GM19023 (cell line): ENCODE data around the gene HELZ.
"Not testable (repeated sequence)": the region's sequence is repeated elsewhere in the genome, so short reads cannot be mapped to it uniquely, and the experiment has no call there.

Experiments
- ATAC-seq: cut with Tn5 transposase; IDR thresholded peaks from one replicate; pipeline ENCODE4 v1.9.1; 2021; ENCODE audit warnings: mild to moderate bottlenecking, moderate library complexity; ENCODE audit not compliant: unreplicated experiment

HELZ gene

DNA sequence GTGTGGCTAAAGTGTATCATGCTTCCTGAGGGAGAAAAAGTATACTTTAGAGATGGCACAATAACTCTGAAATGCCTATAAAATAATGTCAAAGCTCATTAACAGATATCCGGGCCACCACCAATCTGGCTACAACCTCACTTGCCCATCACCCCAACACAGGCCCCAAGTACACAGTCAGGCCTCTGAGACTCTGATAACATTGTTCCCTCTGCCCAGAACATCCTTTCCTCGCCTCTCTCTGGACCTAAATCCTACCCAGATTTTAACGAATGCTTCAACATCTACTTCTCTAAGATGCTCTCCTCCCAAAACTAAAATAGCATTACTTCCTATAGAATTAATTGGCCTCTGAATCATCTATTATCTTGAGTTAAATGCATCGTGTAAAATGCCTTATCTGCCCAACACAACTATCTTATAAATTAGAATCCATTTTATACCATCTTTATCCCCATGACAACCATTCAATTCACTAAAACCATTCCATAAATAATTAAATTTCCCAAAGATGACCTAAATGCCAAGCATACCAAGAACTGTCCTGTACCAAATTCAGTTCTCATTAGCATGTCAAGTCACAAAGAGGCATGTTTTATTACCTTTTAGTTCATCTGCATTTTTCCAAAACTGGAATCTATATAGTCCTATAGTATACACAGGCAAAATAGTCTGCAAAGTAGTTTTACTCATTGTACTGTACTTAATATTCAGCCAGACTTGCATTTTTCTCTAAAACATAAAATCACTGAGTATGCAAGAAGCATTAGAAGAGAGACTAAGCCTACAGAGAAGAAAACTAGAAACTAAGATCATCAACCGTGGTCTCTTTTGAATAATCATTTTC lies 15.7 kb downstream of the HELZ start:
- no peak for ATAC-seq

DNA sequence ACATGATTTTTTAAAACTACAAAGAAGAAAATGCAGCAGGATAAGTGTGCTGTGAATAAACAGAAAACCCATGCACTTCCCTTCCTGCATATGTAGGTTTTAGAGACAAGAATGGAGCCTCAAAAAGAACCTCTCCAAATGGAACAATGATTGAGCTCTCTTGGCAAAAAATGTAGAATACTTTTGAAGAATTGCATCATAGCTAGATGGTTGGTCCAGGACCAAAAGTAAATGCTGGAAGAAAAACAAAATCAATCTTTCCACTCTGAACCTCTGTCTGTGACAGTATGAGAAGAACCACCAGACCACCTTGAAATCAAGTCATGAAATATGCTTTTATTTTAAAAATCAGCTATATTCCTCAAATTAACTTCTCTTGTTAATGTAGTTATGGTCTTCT lies 17.5 kb downstream of the HELZ start:
- no peak for ATAC-seq

DNA sequence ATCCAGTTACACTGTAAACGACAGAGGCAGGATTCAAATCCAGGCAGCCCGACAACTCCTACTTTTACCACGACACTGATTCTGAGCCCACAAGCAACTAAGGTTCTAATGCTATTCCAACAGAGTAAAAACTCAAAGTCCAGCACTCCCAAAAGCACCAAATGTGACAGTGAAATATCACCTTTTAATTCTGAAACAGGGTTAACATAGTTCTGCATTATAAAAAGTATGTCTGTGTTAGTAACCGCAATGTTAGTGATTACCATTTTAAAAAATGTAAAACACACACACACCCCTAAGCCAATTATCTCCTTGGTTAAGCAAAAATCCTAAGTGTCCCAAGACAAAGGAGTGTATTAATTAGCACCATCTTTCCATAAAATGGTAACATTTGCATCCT lies 19.7 kb downstream of the HELZ start:
- ATAC-seq: no peak

- no peak for ATAC-seq
These were observed 20.3 kb downstream of the HELZ start for GRCh38 chr17:67224736-67225135.

GRCh38 chr17:67223924-67224323 lies 21.1 kb downstream of the HELZ start:
- ATAC-seq: no peak

DNA sequence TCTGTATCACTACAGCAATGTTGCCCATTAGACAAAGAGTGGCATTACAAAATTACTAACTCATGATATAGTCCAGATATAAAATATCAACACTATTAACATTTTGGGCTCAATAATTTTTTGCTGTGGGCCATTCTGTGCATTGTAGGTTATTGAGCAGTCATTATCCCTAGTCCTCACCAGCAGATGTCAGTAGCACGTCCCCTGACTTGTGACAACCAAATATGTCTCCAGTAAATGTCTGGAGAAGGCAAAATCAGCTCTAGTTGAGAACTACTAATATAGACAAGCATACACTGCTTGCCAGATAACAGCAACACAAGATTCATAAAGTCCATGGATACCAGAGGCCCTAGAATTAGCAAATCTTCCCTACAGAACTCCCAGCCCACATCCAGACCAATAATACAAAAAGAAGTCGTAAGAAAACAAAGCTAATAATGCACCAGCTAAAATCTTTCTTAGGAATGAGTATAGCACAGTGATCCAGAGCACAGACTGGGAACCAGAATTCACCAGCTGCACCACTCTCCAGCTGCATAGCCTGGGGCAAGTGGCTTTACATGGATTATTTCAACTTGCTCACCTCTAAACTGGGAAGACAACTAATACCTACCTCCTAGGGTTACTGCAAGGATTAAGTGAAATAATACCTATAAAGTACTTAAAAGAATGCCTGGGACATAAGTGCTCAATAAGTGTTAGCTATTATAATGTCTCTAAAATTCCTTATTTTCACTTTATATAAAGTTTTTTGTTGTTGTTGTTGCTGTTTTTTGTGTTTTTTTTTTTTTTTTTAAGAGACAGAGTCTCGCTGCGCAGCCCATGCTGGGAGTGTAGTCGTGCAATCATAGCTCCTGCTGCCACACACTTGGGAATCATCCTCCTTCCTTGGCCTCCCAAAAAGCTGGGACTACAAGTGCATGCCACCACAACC lies 23.7 kb downstream of the HELZ start:
- no peak for ATAC-seq

DNA sequence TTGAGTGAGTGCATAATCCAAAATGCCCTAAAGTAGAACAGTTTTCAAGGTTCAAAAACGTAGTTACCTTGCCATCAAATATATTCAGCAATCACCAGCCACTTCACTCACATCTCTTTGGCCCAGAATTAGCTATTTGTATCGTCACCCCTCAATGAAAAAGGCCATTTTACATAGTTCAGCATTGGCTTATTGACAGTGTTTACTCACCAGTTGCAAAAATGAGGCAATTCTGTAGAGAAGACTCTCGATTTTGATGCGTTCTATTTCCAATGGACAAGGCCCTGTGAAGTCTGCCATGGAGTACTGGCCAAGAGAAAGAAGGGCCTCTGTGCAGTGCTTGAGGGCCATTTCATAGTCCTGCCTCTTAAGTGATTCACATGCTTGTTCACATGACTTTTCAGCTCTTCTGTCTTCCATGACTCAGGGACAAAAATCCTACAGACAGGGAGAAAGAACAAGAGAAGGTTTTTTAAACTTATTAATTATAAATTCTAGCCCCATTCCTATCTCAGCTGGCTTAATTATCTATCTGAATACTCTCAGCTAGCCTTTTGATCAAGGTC lies 26.5 kb downstream of the HELZ start:
- no peak for ATAC-seq

DNA sequence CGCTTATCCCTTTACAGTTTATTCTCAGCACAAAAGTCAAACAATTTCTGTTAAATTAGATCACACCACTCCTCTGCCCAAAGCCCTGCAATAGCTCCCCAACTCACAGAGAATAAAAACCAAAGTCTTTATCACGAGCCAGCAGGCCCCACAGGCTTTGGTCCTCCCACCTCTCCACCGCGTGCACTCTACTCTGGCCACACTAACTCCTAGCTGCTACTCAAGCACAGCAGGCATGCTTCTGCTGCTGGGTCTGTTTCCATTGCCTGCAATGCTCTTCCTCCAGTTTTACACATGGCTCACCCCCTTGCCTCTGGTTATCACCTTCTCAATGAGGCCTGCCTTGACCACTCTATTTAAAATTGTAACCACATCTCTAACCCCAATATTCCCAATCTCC lies 27.6 kb downstream of the HELZ start:
- no peak for ATAC-seq

- no peak for ATAC-seq
These were observed 28.2 kb downstream of the HELZ start for GRCh38 chr17:67216578-67217320.

GRCh38 chr17:67215991-67216421 lies 29.0 kb downstream of the HELZ start:
- no peak for ATAC-seq

DNA sequence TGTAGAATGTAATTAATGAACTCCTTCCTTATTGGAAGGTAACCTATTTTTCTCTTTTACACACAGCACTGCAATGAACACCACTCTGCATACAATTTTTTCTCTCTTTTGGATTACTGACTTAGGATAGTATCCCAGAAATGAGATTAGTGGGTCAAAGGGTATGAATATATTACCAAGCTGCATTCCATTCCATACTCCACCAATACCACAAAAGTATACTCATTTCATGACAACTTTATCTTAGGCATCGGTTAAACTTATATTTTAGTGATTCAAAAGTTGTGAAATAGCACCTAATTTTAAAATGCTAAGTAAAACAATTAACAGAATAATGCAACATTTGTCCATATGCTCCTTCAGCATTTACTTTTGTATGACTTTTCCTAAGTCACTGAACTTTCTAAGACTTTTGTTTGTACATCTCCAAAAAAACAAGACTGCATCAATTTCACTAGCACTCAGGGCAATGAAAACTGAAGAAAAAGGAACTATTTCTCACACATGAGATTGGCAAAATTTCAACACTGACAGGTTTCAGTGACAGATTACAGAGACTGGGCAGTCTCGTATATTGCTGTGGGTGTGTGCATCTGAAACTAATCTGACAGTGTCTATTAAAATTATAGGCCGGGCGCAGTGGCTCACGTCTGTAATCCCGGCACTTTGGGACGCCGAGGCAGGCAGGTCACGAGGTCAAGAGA lies 32.1 kb downstream of the HELZ start:
- ATAC-seq: no peak

DNA sequence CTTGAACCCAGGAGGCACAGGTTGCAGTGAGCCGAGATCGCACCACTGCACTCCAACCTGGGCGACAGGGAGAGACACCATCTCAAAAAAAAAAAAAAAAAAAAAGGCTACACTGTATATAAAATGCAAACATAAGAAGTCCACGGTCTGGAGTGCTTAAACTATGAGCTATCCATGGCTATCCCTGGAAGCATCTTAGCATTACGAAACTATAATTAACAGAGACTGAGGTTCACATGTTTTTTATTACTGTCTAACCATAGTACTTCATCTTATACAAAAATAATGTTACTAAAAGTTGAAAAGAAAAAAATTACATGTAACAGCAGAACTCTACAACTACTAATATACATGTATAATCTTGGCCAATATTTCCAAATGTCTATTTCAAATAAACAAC lies 32.8 kb downstream of the HELZ start:
- no peak for ATAC-seq

DNA sequence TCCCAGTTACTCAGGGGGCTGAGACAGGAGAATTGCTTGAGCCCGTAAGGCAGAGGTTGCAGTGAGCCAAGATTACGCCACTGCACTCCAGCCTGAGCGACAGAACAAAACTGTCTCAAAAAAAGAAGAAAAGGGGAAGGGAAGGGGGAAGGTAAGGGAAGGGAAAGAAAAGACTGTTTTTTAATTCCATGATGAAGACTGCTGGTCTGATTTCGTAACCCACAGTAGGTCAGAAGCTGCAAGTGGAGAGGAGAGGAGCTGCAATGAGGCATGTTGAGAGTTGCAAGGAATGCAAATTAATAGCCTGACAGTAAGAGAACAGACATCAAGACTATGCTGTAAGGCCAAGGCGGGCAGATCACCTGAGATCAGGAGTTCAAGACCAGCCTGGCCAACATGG lies 33.3 kb downstream of the HELZ start:
- no peak for ATAC-seq

DNA sequence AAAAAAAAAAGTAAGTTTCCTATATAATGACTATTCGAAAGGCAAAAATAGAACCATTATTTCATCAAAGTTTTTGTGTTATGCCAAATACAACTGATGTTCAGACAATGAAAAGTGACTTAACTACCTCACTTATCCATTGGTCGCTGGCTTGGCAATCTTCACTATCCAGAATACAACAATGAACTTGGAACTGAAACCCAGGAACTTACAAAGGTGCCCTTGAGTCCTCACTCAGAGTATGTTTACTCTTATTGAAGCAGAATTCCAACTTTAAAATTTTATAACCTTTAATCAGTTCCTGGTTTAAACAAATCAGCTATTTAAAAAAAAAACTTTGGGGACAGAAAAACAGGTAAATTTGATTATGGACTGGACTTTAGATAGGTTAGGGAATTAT lies 34.1 kb downstream of the HELZ start:
- no peak for ATAC-seq

DNA sequence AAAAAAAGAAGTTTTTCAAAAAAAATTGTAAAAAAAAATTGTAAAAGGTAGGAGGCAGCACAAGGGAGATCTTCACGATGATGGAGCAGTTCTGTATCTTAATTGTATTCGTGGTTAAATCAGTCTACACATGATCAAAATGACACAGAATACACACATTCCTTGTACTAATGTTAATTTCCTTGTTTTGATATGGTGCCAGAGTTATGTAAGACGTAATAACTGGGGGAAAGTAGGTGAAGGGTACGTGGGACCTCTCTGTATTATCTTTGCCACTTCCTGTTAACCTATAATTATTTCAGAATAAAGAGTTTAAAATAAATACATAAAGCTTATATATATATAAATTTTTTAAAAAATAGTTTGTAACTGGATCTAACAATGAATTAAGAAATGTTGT lies 36.8 kb downstream of the HELZ start:
- no peak for ATAC-seq

DNA sequence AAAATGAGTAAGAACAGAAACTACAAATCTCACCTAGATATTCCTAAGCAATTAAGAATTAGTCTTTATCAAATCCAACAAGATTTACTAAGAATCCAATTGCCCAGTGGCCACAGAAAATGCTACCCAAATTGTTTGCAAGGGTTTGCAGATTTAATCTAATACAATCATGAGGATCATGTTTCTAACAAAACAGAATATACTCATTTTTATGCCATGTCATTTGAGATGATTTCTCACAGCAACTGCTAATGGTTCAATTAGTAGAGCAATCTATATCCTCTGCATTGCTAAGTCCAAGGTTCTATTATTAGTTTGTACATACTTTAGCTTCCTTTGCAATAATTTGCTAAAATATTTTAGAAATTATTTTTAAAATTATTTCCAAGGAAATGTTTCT lies 41.2 kb downstream of the HELZ start:
- ATAC-seq: no peak

GRCh38 chr17:67202503-67202902 lies 42.5 kb downstream of the HELZ start:
- no peak for ATAC-seq

DNA sequence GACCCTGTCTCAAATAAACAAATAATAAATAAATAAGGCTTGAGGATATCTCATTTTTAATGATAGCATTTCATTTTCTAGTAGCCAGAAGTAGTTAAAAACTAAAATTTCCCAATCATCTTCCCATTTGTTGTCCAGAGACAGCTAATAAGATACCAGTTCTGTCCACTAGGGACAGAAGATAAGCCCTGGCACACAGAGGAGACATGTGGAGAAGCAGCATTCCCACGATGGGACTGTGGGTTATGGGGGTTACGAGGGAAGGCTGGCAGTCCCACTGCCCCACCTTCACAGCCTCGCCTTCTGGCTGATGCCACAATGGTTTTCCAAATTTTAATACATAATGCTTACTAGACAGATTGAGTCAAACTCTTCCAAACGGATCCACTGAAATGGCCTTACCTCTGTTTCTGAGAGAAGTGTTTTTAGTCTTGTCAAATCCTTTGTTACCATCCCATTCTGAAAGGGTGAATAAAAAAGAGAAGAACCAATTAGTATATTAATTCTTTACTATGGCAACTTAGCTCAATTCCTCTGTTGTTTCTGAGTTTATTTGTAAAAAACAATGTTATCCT lies 44.2 kb downstream of the HELZ start:
- ATAC-seq: no peak

- ATAC-seq: no peak
These were observed 46.9 kb downstream of the HELZ start for GRCh38 chr17:67198131-67198530.

DNA sequence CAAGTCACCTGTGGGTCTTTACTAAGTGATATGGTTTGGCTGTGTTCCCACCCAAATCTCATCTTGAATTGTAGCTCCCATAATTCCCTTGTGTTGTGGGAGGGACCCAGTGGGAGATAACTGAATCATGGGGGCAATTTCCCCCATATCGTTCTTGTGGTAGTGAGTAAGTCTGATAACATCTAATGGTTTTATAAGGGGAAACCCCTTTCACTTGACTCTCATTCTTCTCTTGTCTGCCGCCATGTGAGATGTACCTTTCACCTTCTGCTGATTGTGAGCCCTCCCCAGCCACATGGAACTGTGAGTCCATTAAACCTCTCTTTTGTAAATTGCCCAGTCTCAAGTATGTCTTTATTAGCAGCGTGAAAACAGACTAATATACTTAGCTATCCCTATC lies 48.0 kb downstream of the HELZ start:
- ATAC-seq: not testable (repeated sequence)
